Measurements from ENCODE around the gene ARHGAP1. TPM values are rescaled to one million over a fixed set of nuclear protein-coding genes. Genes with fewer than 3 reads are reported as not detected.

Gene ARHGAP1
- total RNA-seq, 6 experiments from 2014 or later: 26.5 to 46.2 (median 30.9) TPM

DNA sequence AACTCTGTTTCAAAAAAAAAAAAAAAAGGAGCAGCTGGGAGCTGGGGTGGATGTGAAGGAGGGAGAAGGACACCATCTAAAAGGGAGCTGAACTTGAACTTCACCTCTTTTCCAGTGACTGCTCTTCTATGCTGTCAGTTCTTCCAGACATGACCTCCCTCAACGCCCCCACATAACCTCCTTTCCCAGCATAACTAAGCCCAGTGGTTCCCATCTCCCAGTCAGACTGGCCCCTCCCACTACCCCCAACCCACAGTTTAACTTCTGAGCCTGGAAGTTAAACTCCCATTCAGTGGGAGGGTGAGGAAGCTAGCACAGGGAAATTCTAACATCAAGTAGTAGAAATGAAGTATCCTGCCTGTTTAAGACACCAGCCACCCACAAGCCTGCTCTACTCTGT is 1.8 kb downstream of the ARHGAP1 start:
- no peak for ATAC-seq
- no peak for DNase-seq
- TF ChIP-seq POLR2A (IDR thresholded peaks at IDR 0.05): no peak
- TF ChIP-seq CTCF (IDR thresholded peaks at IDR 0.05): no peak
- Histone ChIP-seq H3K36me3 (peaks cover 0 to 39% (median 18%) of the 10 kb centered on the region in 4 donors), H3K27me3 (no peaks in the 10 kb centered on the region), H3K9me3 (no peaks in the 10 kb centered on the region), H3K4me3 (no peak overlapping the region), H3K27ac (no peak overlapping the region), H3K4me1 (peaks cover 0 to 56% (median 26%) of the 10 kb centered on the region in 4 donors)
- intact Hi-C loops (cut with DNase I): no loop called here
- WGBS (ENCODE audit: insufficient coverage, low coverage, low lambda C conversion rate, missing lambda C conversion rate): 33% methylated on average over 1 of the region's 1 CpG

- TF ChIP-seq CTCF (IDR thresholded peaks at IDR 0.05) (no peak), POLR2A (IDR thresholded peaks at IDR 0.05) (no peak)
- peaks cover 0 to 56% (median 25%) of the 10 kb centered on the region in 4 donors for H3K4me1 ChIP-seq
- H3K27ac ChIP-seq: no peak overlapping the region
- ATAC-seq: no peak
- intact Hi-C loops (cut with DNase I): no loop called here
- H3K9me3 ChIP-seq: no peaks in the 10 kb centered on the region
- H3K4me3 ChIP-seq: no peak overlapping the region
- peaks cover 0 to 33% (median 17%) of the 10 kb centered on the region in 4 donors for H3K36me3 ChIP-seq
- 50% methylated on average over 2 of the region's 2 CpGs for WGBS (ENCODE audit: insufficient coverage, low coverage, low lambda C conversion rate, missing lambda C conversion rate)
- no peaks in the 10 kb centered on the region for H3K27me3 ChIP-seq
- no peak for DNase-seq
Observed at GRCh38 chr11:46697723-46698122, 2.7 kb downstream of the ARHGAP1 start.

DNA sequence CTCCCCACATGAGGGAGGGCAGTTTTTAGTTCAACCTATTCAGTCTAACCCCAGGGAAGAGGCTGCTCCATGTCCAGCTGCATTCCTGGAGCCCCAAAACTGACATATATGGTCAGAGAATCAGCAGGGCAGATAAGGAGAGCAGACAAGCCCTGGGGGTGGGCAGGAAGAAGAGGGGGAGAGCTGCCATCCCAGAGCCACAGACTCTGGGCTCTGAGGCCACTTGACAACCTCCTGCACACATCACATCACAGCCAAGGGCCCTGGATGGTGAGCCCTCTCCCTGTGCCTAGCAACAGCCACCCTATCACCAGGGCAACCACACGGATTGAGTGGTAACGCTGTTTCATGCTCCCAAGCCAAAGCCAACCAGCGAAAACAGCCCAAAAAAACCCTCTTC is 3.1 kb downstream of the ARHGAP1 start:
- ATAC-seq (no peak), DNase-seq (no peak)
- no CpG with 5 or more reads among the region's 3 CpGs for WGBS (ENCODE audit: insufficient coverage, low coverage, low lambda C conversion rate, missing lambda C conversion rate)
- H3K27me3 ChIP-seq: no peaks in the 10 kb centered on the region
- intact Hi-C loops (cut with DNase I): no loop called here
- H3K9me3 ChIP-seq: no peaks in the 10 kb centered on the region
- H3K4me3 ChIP-seq: no peak overlapping the region
- no peak overlapping the region for H3K27ac ChIP-seq
- peaks cover 0 to 51% (median 23%) of the 10 kb centered on the region in 4 donors for H3K4me1 ChIP-seq
- peaks cover 0 to 32% (median 16%) of the 10 kb centered on the region in 4 donors for H3K36me3 ChIP-seq
- no peak for TF ChIP-seq POLR2A (IDR thresholded peaks at IDR 0.05)
- no peak for TF ChIP-seq CTCF (IDR thresholded peaks at IDR 0.05)

- Histone ChIP-seq H3K27ac (peak overlapping the region in 1 of 3 donors; percentile 38), H3K4me3 (no peak overlapping the region), H3K4me1 (peaks cover 0 to 44% (median 19%) of the 10 kb centered on the region in 4 donors), H3K9me3 (no peaks in the 10 kb centered on the region), H3K27me3 (no peaks in the 10 kb centered on the region), H3K36me3 (peaks cover 0 to 32% (median 17%) of the 10 kb centered on the region in 4 donors)
- intact Hi-C loops (cut with DNase I): no loop called here
- 28% methylated on average over 4 of the region's 11 CpGs for WGBS (ENCODE audit: insufficient coverage, low coverage, low lambda C conversion rate, missing lambda C conversion rate)
- ATAC-seq: peak; percentile 11 to 67 (median 64)
- DNase-seq: peak; percentile 68 to 94 (median 93)
- TF ChIP-seq POLR2A (IDR thresholded peaks at IDR 0.05) (no peak), CTCF (IDR thresholded peaks at IDR 0.05) (no peak)
Observed at GRCh38 chr11:46696212-46696558, 4.2 kb downstream of the ARHGAP1 start.

Data from right lobe of liver (tissue), 6 donors.